Erythroblast (primary cell): Measurements from ENCODE around the gene CAMKMT.

Experiments used
- GATA1 ChIP-seq: IDR thresholded peaks from 2 replicates; pipeline ENCODE4 v1.6.1; 2011; ENCODE audit warnings: low read depth, mild to moderate bottlenecking, control low read depth, low read length, moderate library complexity
- POLR2A ChIP-seq: IDR thresholded peaks from 2 replicates; pipeline ENCODE4 v1.6.1; 2011; ENCODE audit warnings: mild to moderate bottlenecking, low read length

GRCh38 chr2:44804406-44805265, 442.9 kb downstream of the CAMKMT start:
- TF ChIP-seq POLR2A = no peak
- no peak for TF ChIP-seq GATA1
